GM12878 (cell line): ENCODE data around the gene FXYD7. TPM values are rescaled to one million over a fixed set of nuclear protein-coding genes. Genes with fewer than 3 reads are reported as not detected.
A peak's percentile ranks its signal among the peaks of the same experiment; 100 is the strongest.

Experiments
- ATAC-seq: fragments of 200-7000 bp; cut with Tn5 transposase; 3 replicates; pipeline ENCODE4 v1.9.1; 2020; ENCODE audit warnings: mild to moderate bottlenecking, moderate library complexity
- BruUV-seq: library from RNA; stranded (reverse); fragments of 400-500 nt; replicated peaks from 2 replicates; lab custom pipeline; 2021; lab: Mats Ljungman, UMichigan
- CTCF ChIA-PET: fragments of 300-600 bp; sonication (Branson Sonifier 250); formaldehyde crosslinking; extraction: SDS; loops from one replicate; lab custom pipeline; 2021; ENCODE audit warnings: inconsistent platforms; lab: Yijun Ruan, JAX
- POLR2A ChIA-PET: fragments of 350-600 bp; formaldehyde crosslinking; extraction: SDS; loops from one replicate; lab custom pipeline; 2021; ENCODE audit warnings: inconsistent platforms; lab: Charles Lee
- RAD21 ChIA-PET: fragments of 300-600 bp; sonication (Branson Sonifier 250); formaldehyde crosslinking; loops from one replicate; lab custom pipeline; 2023; ENCODE audit warnings: antibody characterized with exemption; ENCODE audit not compliant: unreplicated experiment; lab: Charles Lee
- SMC1A ChIA-PET: fragments of 300-600 bp; sonication (Branson Sonifier 250); formaldehyde crosslinking; loops from one replicate; lab custom pipeline; 2023; ENCODE audit not compliant: unreplicated experiment, uncharacterized antibody; lab: Charles Lee
- DNase-seq: peaks from one replicate; pipeline ENCODE4 v3.0.0-alpha.2; 2011; ENCODE audit warnings: low read depth, low spot score
- FAIRE-seq: peaks from 3 replicates; lab custom pipeline; 2011; peaks lifted over from hg19 to GRCh38; lab: Jason Lieb, UNC
- H2AFZ ChIP-seq: 2 replicates; pipeline ENCODE4 v1.6.0; 2011; ENCODE audit warnings: low read depth, low read length, control low read depth; ENCODE audit not compliant: control insufficient read depth
- H3K27ac ChIP-seq: 2 replicates; pipeline ENCODE4 v1.5.1; 2011; ENCODE audit warnings: control low read depth; ENCODE audit not compliant: control insufficient read depth, insufficient read depth
- H3K27me3 ChIP-seq, 2 experiments: replicated peaks in 1 of 2; 2 replicates each; pipeline versions ENCODE4 v1.6.0 to v1.6.1; 2011; ENCODE audit warnings: low read length in 1 of 2; ENCODE audit not compliant: control insufficient read depth in 2 of 2, insufficient read depth in 2 of 2
- H3K36me3 ChIP-seq, 2 experiments: 2 replicates each; pipeline ENCODE4 v1.5.1; 2011; ENCODE audit warnings: low read length in 1 of 2; ENCODE audit not compliant: control insufficient read depth in 2 of 2, insufficient read depth in 2 of 2
- H3K4me1 ChIP-seq: 2 replicates; pipeline ENCODE4 v1.6.1; 2011; ENCODE audit warnings: mild to moderate bottlenecking, low read length, moderate library complexity, mixed read lengths; ENCODE audit not compliant: control insufficient read depth, insufficient read depth
- H3K4me2 ChIP-seq: 2 replicates; pipeline ENCODE4 v1.6.0; 2011; ENCODE audit warnings: control low read depth; ENCODE audit not compliant: control insufficient read depth, insufficient read depth
- H3K4me3 ChIP-seq: fragments of 200-600 bp; sonication (generic); 2 replicates; pipeline ENCODE4 v1.5.1; 2016
- H3K79me2 ChIP-seq: 2 replicates; pipeline ENCODE4 v1.6.0; 2011; ENCODE audit warnings: low read length; ENCODE audit not compliant: control insufficient read depth, insufficient read depth
- H3K9ac ChIP-seq: 2 replicates; pipeline ENCODE4 v1.8.0; 2011; ENCODE audit warnings: low read length, control low read depth, mixed read lengths; ENCODE audit not compliant: control insufficient read depth, insufficient read depth
- H3K9me3 ChIP-seq: replicated peaks from 3 replicates; pipeline ENCODE4 v1.5.1; 2011; ENCODE audit warnings: mild to moderate bottlenecking, low read length; ENCODE audit not compliant: control insufficient read depth, insufficient read depth
- H4K20me1 ChIP-seq: 2 replicates; pipeline ENCODE4 v1.6.0; 2011; ENCODE audit not compliant: control insufficient read depth, insufficient read depth
- BHLHE40 ChIP-seq, 2 experiments: fragments of 450-650 bp in 1 of 2; IDR thresholded peaks; 2 replicates each; pipeline ENCODE4 v1.6.1; 2011 to 2017; ENCODE audit warnings: low read depth in 2 of 2, borderline replicate concordance in 1 of 2, improper control_type of control experiment in 1 of 2, low read length in 1 of 2, mild to moderate bottlenecking in 1 of 2
- CBX5 ChIP-seq: sonication (generic); IDR thresholded peaks from 2 replicates; pipeline ENCODE4 v1.6.1; 2016; ENCODE audit warnings: low read depth, moderate library complexity, mild to moderate bottlenecking, inconsistent platforms
- CHD4 ChIP-seq: fragments of 200-600 bp; sonication (generic); IDR thresholded peaks from 2 replicates; pipeline ENCODE4 v1.6.1; 2016; ENCODE audit warnings: mild to moderate bottlenecking
- ESRRA ChIP-seq: IDR thresholded peaks from 2 replicates; pipeline ENCODE4 v1.6.1; 2012; ENCODE audit warnings: mild to moderate bottlenecking, low read length, improper control_type of control experiment
- GATAD2B ChIP-seq: fragments of 450-650 bp; conservative IDR thresholded peaks from 2 replicates; pipeline ENCODE4 v1.6.1; 2017; ENCODE audit warnings: low read depth, mild to moderate bottlenecking, moderate library complexity
- HDGF ChIP-seq: fragments of 450-650 bp; IDR thresholded peaks from 2 replicates; pipeline ENCODE4 v1.6.1; 2016; ENCODE audit warnings: antibody characterized with exemption
- IRF5 ChIP-seq: fragments of 450-650 bp; IDR thresholded peaks from 2 replicates; pipeline ENCODE4 v1.6.1; 2017; ENCODE audit warnings: borderline replicate concordance
- LARP7 ChIP-seq: fragments of 450-650 bp; IDR thresholded peaks from 2 replicates; pipeline ENCODE4 v1.6.1; 2017; ENCODE audit warnings: mild to moderate bottlenecking
- MYC ChIP-seq: IDR thresholded peaks from 2 replicates; pipeline ENCODE4 v1.6.1; 2011; ENCODE audit warnings: mild to moderate bottlenecking, low read length, moderate library complexity, inconsistent platforms; ENCODE audit not compliant: insufficient read depth, insufficient replicate concordance, insufficient read length, severe bottlenecking
- PAX5 ChIP-seq: IDR thresholded peaks from 2 replicates; pipeline ENCODE4 v1.6.1; 2011; ENCODE audit warnings: low read depth, low read length, borderline replicate concordance
- RAD51 ChIP-seq: fragments of 450-650 bp; IDR thresholded peaks from 2 replicates; pipeline ENCODE4 v1.6.1; 2016; ENCODE audit warnings: moderate library complexity, mild to moderate bottlenecking, inconsistent platforms
- RFX5 ChIP-seq: IDR thresholded peaks from 2 replicates; pipeline ENCODE4 v1.6.1; 2011; ENCODE audit warnings: low read depth, low read length, improper control_type of control experiment
- SMARCA5 ChIP-seq: fragments of 450-650 bp; IDR thresholded peaks from 2 replicates; pipeline ENCODE4 v1.6.1; 2017; ENCODE audit warnings: mild to moderate bottlenecking
- SREBF1 ChIP-seq: IDR thresholded peaks from 2 replicates; pipeline ENCODE4 v1.6.1; 2012; ENCODE audit warnings: mild to moderate bottlenecking, low read length
- TBL1XR1 ChIP-seq: IDR thresholded peaks from 2 replicates; pipeline ENCODE4 v1.6.1; 2012; ENCODE audit warnings: low read depth, low read length, improper control_type of control experiment
- WGBS: methylation state at CpG from one replicate; pipeline ENCODE4 v1.1.6; 2016; ENCODE audit warnings: low lambda C conversion rate; ENCODE audit not compliant: insufficient replicate concordance, insufficient coverage; ENCODE audit errors: missing lambda C conversion rate; 5-methylcytosine and 5-hydroxymethylcytosine counted together
- in situ Hi-C: fragments of 300-500 bp; cut with MboI; formaldehyde crosslinking; loops from 9 replicates; pipeline ENCODE4 v1.14.3; 2018; ENCODE audit warnings: mixed read lengths
- intact Hi-C: fragments of 100-400 bp; cut with micrococcal nuclease; formaldehyde crosslinking; loops from one replicate; pipeline ENCODE4 v1.14.2; 2022; ENCODE audit not compliant: unreplicated experiment
- polyA plus RNA-seq, 11 experiments: library from polyadenylated mRNA; depleted of rRNA in 4 of 11; unstranded in 6 of 11; stranded (reverse) in 5 of 11; fragments of >200 nt; fragmentation: Nextera tagmentation in 4 of 11; fragmentation: Illumina TruSeq in 1 of 11; extraction: Ambion mirVana in 4 of 11; extraction: Trizol in 1 of 11; gene quantifications; 1 replicate in 1 of 11; 2 replicates in 10 of 11; pipeline versions ENCODE4 v1.2.1 to v1.2.3, GENCODE V29; 2011 to 2016; ENCODE audit warnings: inconsistent platforms in 2 of 11, missing spikeins in 2 of 11, low read depth in 1 of 11
- total RNA-seq, 4 experiments: library from RNA; depleted of rRNA in 3 of 4; stranded (reverse); fragments of >200 nt in 3 of 4; fragmentation: Illumina TruSeq in 1 of 4; extraction: Trizol in 1 of 4; gene quantifications; 2 replicates each; pipeline versions ENCODE4 v1.2.1 to v1.2.3, GENCODE V29; 2013 to 2021
- TF ChIP-seq, protein P1 (sequence below): IDR thresholded peaks from 2 replicates; pipeline ENCODE4 v1.6.1; 2011; ENCODE audit warnings: low read depth, mild to moderate bottlenecking, low read length, moderate library complexity, borderline replicate concordance; ENCODE audit errors: extremely low read depth
- TF ChIP-seq, protein P2 (sequence below): fragments of 450-650 bp; formaldehyde crosslinking; IDR thresholded peaks from 2 replicates; pipeline ENCODE4 v1.5.0; 2022; ENCODE audit warnings: mild to moderate bottlenecking, missing genetic modification characterization

FXYD7 gene
- total and polyA plus RNA-seq, 10 of the 15 experiments (the other 5 are each of a cell fraction or from before 2014, with no cell fraction given) = 0.07 to 0.28 (median 0.12) TPM; not detected in 7

GRCh38 chr19:35141837-35142605 is 1.0 kb upstream of the FXYD7 start:
- Histone ChIP-seq H3K4me2 (peak overlapping the region; percentile 79), H2AFZ (no peak overlapping the region), H4K20me1 (no peaks in the 10 kb centered on the region), H3K4me1 (peaks cover 16% of the 10 kb centered on the region), H3K36me3 (no peaks in the 10 kb centered on the region), H3K27me3 (peaks cover 2 to 5% of the 10 kb centered on the region in 2 experiments; a peak in 2 of 4 replicates), H3K9me3 (no peaks in the 10 kb centered on the region), H3K4me3 (peak overlapping the region; percentile 47; the same call in 1 of the 2 replicates), H3K79me2 (no peaks in the 10 kb centered on the region), H3K9ac (no peak overlapping the region), H3K27ac (no peak overlapping the region)
- no TSS peak for BruUV-seq
- DNase-seq (no peak), ATAC-seq (peak; percentile 20), FAIRE-seq (peak; percentile 44)
- 27% methylated on average over 20 of the region's 21 CpGs for WGBS
- intact Hi-C loops (loop anchor here (5.0 kb wide), 1 partner anchor 105 kb away; the partner anchor contains the start of gene LSR), in situ Hi-C loops (no loop called here)
- POLR2A ChIA-PET = interaction anchor here (0.5 to 1.5 kb wide), 6 partner anchors 8 to 106 kb away, joined by 3 to 6 read pairs (median 4); partner anchors contain the start of gene FXYD5
- CTCF ChIA-PET = interaction anchor here (0.6 to 3.3 kb wide), 48 partner anchors 8 to 368 kb away, joined by 3 to 41 read pairs (median 5); partner anchors contain the start of genes FFAR1, FXYD3 and FXYD5
- SMC1A ChIA-PET = interaction anchor here (0.6 to 2.4 kb wide), 29 partner anchors 12 to 403 kb away, joined by 3 to 25 read pairs (median 4); partner anchors contain the start of genes FXYD3 and FXYD5
- RAD21 ChIA-PET = interaction anchor here (0.6 to 3.0 kb wide), 38 partner anchors 12 to 353 kb away, joined by 3 to 31 read pairs (median 4); partner anchors contain the start of genes FFAR1 and FXYD5
- no peak for TF ChIP-seq LARP7
- no peak for TF ChIP-seq ESRRA
- TF ChIP-seq SMARCA5 = peak; percentile 53; the same call in 1 of the 2 replicates
- TF ChIP-seq, protein P1, sequence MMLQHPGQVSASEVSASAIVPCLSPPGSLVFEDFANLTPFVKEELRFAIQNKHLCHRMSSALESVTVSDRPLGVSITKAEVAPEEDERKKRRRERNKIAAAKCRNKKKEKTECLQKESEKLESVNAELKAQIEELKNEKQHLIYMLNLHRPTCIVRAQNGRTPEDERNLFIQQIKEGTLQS = no peak
- no peak for TF ChIP-seq HDGF
- TF ChIP-seq PAX5 = no peak
- no peak for TF ChIP-seq CHD4
- no peak for TF ChIP-seq SREBF1
- no peak for TF ChIP-seq MYC
- TF ChIP-seq, protein P2, sequence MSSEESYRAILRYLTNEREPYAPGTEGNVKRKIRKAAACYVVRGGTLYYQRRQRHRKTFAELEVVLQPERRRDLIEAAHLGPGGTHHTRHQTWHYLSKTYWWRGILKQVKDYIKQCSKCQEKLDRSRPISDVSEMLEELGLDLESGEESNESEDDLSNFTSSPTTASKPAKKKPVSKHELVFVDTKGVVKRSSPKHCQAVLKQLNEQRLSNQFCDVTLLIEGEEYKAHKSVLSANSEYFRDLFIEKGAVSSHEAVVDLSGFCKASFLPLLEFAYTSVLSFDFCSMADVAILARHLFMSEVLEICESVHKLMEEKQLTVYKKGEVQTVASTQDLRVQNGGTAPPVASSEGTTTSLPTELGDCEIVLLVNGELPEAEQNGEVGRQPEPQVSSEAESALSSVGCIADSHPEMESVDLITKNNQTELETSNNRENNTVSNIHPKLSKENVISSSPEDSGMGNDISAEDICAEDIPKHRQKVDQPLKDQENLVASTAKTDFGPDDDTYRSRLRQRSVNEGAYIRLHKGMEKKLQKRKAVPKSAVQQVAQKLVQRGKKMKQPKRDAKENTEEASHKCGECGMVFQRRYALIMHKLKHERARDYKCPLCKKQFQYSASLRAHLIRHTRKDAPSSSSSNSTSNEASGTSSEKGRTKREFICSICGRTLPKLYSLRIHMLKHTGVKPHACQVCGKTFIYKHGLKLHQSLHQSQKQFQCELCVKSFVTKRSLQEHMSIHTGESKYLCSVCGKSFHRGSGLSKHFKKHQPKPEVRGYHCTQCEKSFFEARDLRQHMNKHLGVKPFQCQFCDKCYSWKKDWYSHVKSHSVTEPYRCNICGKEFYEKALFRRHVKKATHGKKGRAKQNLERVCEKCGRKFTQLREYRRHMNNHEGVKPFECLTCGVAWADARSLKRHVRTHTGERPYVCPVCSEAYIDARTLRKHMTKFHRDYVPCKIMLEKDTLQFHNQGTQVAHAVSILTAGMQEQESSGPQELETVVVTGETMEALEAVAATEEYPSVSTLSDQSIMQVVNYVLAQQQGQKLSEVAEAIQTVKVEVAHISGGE (CRISPR knock-in tag) = no peak
- no peak for TF ChIP-seq CBX5
- no peak for TF ChIP-seq BHLHE40 (IDR thresholded peaks at IDR 0.05; ENCODE audit: borderline replicate concordance in 1 of 2, low read depth in 2 of 2, low read length in 1 of 2)
- TF ChIP-seq IRF5 = no peak
- no peak for TF ChIP-seq TBL1XR1
- peak; percentile 69 for TF ChIP-seq RAD51
- no peak for TF ChIP-seq RFX5
- TF ChIP-seq GATAD2B = 0 out of 2 replicates have a peak, but pooled peaks have one; percentile 9
